Pulmonary artery endothelial cell (primary cell): ENCODE measurements around the gene SLAMF9. TPM values are rescaled to one million over a fixed set of nuclear protein-coding genes. Genes with fewer than 3 reads are reported as not detected.

Experiments
- DNase-seq: peaks from one replicate; pipeline ENCODE4 v3.0.0-alpha.2; 2011; ENCODE audit warnings: low read depth, low spot score
- total RNA-seq: library from RNA; depleted of rRNA; stranded (reverse); fragments of >200 nt; gene quantifications from 2 replicates; pipeline ENCODE4 v1.2.3, GENCODE V29; 2014

The SLAMF9 gene
- total RNA-seq, 1 donor from 2014 or later, result not detected

DNA sequence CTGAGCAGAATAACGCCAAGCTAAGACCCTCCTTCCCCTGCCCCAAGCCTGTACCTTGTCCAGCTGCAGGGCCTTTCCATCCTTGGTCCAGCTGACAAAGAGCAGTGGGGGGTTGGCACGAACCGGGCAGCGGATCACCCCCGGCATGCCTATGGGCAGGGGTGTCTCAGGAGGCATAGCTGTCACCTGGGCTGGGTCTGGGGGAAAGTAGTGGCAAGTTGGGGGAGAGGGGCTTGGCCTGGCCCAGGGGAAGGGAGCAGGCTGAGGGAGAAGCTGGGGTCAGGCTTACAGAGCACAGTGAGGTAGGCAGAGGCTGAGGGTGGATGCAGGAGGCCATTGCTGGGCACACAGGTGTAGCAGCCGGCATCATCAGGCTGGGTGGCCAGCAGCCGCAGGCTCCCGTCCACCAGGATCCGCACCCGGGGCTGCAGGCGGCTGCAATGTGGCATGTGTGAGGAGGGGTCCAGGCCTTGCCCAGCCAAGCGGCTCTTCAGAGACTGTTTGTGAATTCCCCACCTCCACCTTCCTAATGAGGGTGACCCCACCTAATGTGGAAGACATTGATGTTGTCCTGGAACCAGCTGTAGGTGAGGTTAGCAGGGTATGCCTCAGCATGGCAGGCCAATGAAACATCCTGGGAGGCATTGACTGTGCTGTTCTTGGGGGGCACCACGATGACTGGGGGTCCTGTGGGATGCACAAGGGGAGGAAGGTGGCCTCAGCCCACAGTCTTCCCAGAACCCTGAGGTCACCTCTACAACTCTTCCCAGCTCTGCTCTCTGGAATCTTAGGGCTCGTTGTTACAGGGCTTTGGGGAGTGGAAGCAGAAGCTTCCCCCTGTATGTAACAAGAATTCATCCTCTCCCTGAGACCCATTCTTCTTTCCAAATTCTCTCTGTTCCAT lies 19.6 kb downstream of the SLAMF9 start:
- DNase-seq, result no peak

- DNase-seq, result no peak
These were observed 20.7 kb downstream of the SLAMF9 start for GRCh38 chr1:159933347-159933746.

DNA sequence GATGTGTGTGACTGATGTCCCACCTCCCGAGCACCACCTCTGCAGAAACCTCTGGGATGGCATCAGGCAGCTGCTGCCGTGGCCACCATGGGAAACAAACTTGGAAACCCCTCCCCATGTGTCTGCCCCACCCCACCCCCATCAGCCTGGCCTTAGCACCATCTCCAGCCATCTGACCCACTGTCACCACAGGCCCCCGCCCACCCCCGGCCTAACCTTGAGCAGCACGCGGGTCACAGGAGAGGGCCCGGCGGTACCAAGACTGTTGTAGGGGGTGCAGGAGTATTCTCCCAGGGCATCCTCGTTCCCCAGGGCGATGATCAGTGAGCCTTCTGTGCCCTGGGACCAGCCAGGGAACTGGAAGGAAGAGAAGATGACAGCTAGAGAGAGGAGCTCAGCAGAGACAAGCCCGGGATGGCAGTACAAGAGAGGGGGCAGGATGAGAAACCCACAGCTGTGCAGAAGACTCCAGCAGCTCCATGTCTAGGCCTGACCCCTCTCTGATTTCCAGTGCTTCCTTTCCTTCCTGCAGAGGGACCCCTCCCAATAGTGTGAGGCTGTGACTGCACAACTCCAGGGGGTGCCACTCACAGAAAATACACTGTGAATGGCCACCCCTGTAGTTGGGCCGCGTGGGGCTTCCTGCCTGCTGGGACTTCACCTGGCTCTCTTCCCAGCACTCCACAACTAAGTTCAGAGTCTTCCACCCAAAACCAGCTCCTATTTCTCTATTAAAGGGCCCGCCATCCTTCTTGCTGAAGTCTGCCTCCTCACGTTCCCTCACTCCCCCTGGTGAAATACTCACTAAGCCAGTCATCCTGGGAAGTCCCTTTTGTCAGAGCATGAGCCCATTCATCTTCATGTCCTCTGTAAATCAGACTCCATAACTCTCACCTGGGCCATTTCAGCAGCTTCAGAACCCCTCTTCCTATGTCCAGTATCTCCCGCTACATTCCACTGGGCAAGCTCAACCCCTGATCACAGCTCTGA lies 21.4 kb downstream of the SLAMF9 start:
- DNase-seq, result no peak

GRCh38 chr1:159931795-159932173 lies 22.3 kb downstream of the SLAMF9 start:
- no peak for DNase-seq

- no peak for DNase-seq
These were observed 22.8 kb downstream of the SLAMF9 start for GRCh38 chr1:159931101-159931794.

- no peak for DNase-seq
These were observed 23.4 kb downstream of the SLAMF9 start for GRCh38 chr1:159930634-159931033.

DNA sequence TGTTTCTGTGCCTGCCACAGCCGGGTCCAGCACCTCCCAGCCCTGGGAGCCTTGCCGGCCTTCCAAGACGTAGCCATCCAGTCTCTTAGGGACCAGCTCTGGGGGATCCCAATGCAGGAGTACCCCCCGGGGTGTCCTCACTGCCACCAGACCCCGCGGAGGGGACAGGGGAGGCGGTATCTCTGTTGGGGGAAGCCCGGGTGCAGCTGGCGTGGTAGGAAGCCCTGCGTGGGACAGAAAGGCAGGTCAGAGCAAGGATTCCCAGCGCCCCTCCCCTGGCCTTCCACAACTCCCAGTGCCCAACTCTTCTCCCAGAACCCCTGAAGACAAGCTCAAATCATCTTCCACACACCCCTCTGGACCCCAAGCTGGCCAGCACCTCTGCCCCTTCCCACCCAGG lies 23.8 kb downstream of the SLAMF9 start:
- DNase-seq, result no peak

DNA sequence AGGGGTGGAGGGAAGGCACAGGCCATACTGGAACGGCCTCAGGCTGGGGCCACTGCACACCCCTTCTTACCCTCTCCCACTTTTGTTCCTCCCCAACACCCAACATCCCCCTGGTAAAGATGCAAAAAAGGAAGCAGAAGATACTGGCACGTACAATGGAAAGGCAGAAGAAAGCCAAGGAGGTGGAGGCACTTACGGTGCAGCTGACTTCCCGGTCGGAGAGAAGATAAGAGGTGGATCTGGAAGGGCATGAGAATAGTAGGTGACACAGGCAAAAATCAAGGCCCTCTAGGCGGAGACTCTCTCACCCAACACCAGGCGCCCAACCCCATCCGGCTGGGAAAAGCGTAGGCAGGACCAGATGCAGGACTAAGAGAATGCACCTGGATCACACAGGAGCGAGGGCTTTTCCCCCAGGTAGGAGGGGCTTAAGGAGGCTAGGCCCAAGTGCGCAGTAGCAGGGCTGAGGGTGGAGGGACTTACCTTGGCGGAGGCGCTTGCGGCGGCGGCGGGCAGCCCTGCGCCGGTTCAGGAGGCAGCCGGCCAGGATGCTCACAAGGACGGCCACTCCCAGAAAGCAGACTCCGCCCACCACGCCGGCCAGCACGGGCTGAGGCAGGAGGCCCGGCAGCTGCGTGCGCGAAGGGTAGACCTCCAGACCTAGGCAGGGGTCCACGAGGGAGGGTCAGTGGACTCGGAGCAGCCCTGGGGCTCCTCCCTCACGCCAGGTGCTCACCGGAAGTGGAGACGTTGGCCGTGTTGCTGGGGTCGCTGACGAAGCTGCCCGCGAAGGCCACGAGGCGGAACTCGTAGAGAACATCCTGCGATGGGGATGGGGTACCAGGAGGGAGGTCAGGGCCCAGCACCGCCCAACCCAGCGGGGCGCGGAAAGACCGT lies 24.6 kb downstream of the SLAMF9 start:
- no peak for DNase-seq

DNA sequence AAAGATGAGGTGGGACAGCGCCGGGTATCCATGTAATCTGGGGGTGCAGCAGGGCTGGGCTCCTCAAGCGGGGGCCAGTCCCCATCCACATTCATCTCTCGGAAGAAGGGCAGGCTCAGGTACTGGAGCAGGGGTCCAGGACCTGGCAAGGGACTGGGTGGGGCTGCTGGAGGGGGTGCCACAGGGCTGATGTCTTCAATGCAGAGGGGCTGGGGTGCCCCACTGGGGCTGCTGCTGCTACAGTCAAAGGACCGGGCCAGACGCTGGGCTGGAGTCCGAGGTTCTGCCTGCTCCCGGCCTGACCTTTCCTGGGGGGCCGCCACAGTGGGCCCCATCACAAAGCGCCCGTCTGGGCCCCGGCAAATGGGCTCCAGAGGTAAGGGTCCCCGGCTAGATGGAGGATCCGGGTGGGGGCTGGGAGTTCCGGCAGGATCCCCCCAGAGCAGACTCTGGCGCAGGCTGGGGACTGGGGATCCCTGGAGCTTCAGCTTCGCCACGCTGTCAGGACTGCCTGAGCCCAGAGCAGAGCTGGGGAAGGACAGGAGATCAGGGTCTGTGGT lies 25.5 kb downstream of the SLAMF9 start:
- no peak for DNase-seq

DNA sequence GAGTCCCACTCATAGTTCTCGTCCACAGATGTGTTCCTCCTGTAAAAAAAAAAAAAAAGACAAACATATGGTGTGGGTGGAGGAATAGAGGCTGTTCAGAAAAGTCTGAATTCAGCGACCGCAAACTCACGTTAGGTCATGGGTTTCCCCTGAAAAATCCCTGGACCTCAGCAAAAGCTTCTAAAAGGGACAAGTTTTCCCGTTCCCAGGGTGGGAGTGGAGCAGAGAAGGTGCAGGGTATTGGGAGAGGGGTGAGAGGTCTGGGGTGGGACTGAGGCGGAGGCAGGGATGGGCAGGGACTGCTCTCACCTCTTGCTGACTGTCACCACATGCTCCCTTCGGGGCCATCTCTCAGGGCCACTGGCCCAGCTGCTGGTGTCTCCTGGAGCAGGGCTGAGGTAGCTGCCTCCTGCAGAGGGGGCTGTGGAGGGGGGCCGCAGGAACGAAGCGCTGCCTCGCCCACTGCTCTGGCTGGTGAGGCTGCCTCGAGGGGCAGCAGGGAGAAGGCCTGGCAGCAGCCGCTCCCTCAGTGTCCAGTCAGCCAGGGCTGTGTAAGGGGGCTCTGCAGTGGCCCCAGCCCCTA lies 26.1 kb downstream of the SLAMF9 start:
- no peak for DNase-seq

DNA sequence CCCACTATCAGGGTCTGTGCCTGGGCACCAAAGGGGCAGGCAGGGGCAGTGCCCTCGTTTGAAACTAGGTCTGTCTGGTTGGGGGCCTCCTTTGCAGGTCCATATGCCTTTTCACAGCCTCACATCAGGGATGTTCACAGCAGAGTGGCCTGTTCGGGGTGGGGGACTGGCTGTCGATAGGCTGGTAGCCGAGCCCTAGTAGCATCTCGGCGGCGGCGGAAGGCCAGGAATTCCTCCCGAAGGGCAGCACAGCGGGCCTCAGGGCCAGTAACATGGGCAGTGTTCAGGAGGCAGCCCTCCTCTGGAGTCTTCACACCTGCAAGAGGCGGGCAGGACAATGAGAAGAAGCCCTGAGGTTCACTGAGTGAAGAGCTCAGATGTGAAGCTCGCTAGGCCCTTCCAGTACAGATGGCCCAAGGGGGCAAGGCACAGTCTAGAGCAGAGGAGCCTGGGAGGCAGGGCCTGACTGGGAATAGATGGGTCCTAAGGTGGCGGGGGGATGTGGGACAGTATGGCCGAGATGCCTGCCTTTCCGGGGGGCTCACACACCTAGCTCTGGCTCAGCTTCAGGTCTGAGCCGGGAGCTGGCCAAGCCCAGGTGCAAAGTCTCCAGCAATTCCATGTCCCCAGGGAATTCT lies 26.7 kb downstream of the SLAMF9 start:
- DNase-seq, result no peak

DNA sequence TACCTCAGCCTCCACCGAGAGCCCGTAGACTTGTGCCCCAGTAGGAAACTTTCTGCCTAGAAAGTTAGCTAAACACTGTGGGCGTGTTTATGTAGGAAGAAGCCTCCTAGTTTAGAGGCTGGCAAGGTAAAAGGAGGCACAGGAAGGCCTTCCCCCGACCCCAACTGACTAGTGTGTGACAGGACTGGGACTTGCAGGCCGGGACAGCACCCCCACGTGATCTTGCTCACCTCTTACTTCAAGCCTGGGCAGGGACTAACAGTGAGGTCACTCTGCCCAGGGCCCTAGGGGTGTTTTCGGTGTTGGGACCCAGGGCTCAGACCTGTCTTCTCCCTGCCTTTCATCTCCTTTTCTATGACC lies 28.3 kb downstream of the SLAMF9 start:
- no peak for DNase-seq

- DNase-seq, result peak; percentile 72
These were observed 29.0 kb downstream of the SLAMF9 start, which contains the start of gene TAGLN2 for GRCh38 chr1:159924791-159925718. Gene TAGLN2 (minus strand): TSS chr1:159925507. CDS start chr1:159920509, 4,998 bp downstream.

- DNase-seq, result peak; percentile 76
These were observed 29.8 kb downstream of the SLAMF9 start for GRCh38 chr1:159924025-159924790.

DNA sequence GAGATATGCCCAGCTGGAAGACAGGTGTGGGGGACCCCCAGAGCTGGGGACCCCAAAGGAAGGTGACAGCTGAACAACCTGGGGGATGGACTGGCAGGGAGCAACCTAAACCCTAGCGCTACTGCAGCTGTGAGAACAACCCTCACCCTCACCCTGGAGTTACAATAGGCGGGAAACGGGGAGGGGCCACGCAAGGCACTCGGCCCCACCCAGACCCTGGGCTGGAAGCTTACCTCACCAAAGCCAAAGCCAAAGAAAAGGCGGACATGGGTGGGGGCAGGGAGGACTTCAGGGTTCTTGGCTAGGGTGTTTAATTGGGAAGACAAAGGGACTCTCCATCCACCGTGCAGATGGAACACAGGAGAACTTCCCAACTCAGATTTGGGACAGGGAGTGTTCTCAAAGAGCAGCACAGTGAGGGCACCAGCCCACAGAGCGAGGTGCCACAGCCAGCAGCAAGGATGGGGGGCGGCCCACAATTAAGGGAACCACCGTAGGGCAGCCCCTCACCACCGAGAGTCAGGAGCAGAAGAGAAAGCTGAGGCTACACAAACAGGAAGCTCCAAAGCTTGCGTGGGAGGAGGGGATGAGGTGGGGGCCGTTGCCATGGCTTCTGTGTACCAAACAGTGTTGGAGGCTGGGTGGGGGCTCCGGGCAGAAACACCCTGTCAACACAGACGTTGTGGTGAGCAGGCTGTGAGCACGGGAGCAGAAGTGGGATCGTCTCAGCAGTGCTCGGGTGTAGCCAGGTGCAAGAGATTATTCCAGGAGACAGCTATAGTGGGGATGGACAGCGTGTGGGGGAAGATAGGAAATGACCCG lies 30.6 kb downstream of the SLAMF9 start:
- DNase-seq, result peak; percentile 90

DNA sequence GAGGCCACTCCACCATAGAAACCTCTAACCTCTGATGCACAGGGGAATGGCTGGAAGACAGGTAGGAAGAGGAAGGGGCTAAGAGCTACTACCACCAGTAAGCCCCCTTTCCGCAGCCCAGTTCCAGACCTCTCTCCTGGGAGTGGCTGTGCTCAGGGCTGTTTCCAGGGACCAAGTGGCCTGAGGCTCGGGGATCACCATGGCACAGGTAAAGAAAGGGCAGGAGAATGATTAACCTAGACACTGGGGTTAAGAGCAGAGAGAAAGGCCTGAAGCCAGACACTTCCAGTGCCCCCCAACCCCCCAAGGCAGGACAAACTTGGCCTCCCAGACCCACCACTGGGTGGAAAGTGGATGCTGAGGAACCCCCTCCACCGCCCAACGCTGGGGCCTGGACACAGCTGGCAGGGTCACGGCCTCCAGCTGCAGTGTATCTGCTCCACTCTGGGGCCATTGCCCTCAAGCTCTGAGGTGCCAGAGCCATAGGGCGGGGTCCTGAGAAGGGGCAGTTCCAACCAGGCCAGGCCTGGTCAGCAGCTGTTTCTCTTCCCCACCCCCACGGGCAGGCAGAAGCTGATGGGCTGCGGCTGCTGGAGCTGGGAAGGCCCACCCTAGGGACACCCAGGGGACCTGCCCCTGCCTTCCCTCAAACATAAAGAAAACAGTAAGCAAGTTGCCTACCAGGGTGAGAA lies 31.4 kb downstream of the SLAMF9 start:
- no peak for DNase-seq
